ENCODE measurements around the gene PANK4.
"Not testable (repeated sequence)": the region's sequence is repeated elsewhere in the genome, so short reads cannot be mapped to it uniquely, and the experiment has no call there.

PANK4 gene

DNA sequence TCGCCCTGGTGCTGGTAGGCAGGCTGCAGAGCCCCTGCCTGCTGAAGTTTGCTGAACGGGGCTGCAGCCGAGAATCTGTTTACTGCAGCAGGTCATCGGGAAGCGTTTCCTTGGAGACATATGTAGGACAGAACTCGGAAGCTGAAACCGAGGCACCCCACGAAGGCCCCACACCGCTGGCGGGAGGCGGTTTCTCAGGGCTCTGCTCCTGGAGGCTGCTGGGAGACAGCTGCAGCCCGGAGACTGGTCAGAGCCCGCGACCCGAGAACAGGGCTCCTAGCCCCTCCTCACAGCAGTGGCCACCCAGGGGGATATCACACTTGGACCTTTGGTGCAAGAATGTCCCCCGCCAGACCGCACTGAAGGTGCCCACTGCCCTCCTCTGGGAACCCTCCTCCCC, 63.0 kb downstream of the PANK4 start:
- no peak for TF ChIP-seq CTCF (IDR thresholded peaks at IDR 0.05; ENCODE audit: insufficient read depth, low read length, missing control alignments)
- H3K4me3 ChIP-seq (ENCODE audit: low read depth, low read length) = no peak overlapping the region
- CTCF ChIA-PET = no interaction called here
- POLR2A ChIA-PET = no interaction called here
- no peak for DNase-seq (ENCODE audit: low read depth, low spot score)

DNA sequence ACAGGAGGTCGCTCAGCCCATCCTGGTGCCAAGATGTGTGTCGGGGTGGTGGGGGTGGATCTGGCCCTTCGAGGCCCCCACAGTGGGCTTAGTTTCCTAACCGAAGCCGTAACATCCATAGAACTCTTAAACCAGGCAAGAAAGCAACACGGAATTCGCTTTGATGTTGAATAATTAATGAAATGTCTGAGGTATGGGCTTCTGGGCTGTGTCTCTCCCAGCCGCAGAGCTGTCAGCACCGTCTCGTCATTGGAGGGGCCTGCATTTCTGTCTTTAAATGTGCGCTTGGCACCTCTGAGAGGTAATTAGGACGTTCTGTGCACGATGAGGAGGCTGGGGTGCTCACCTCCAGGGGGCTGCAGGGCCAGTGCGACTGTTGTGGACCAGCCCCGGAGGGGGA, 63.6 kb downstream of the PANK4 start:
- TF ChIP-seq CTCF (IDR thresholded peaks at IDR 0.05; ENCODE audit: insufficient read depth, low read length, missing control alignments) = no peak
- no peak for DNase-seq (ENCODE audit: low read depth, low spot score)
- ChIA-PET CTCF (no interaction called here), POLR2A (no interaction called here)
- no peak overlapping the region for H3K4me3 ChIP-seq (ENCODE audit: low read depth, low read length)

DNA sequence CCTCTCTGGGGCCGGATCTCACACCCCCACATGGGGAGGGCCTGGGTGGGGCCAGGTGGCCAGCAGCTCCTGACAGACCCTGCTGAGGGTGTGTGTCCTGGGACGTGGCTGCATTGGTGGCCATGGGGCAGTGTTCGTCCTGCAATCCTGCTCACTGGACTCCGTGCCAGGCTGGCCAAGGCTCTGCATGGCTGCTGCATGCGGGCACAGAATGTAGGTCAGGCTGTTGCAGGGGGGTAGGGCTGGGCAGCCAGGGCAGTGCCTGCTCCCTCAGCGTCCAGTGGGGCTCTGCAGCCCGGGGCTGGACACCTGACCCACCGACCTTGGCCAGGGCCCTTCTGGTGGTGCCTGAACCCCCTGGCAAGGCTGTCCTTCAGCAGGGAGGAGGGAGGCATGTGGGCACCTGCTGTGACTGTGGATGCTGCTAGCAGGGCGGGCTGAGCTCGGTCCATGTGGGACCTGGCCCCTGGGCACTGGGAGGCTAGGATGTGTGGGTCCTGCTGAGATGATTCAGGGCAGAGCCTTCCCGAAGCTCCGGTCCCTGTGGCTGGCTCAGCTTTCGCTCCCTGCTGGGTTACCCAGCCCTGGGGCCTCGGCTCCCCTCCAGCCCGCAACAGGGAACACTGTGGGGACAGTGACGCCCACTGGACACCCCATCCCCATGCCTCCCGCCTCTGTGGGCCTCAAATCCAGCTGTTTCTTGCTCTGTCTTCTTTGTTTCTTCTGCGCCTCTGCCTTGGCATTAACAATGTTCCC, 65.2 kb downstream of the PANK4 start:
- TF ChIP-seq CTCF (IDR thresholded peaks at IDR 0.05; ENCODE audit: insufficient read depth, low read length, missing control alignments) = no peak
- CTCF ChIA-PET = interaction anchor here (1.3 kb wide), 1 partner anchor 97 kb away, joined by 3 read pairs; no protein-coding TSS in a partner anchor
- POLR2A ChIA-PET = interaction anchor here (0.9 kb wide), 1 partner anchor 72 kb away, joined by 4 read pairs; no protein-coding TSS in a partner anchor
- no peak overlapping the region for H3K4me3 ChIP-seq (ENCODE audit: low read depth, low read length)
- no peak for DNase-seq (ENCODE audit: low read depth, low spot score)

GRCh38 chr1:2460203-2460602, 66.2 kb downstream of the PANK4 start:
- POLR2A ChIA-PET = interaction anchor here (0.9 kb wide), 1 partner anchor 73 kb away, joined by 4 read pairs; no protein-coding TSS in a partner anchor
- no peak overlapping the region for H3K4me3 ChIP-seq (ENCODE audit: low read depth, low read length)
- no peak for DNase-seq (ENCODE audit: low read depth, low spot score)
- CTCF ChIA-PET = interaction anchor here (0.8 kb wide), 1 partner anchor 88 kb away, joined by 3 read pairs; no protein-coding TSS in a partner anchor
- no peak for TF ChIP-seq CTCF (IDR thresholded peaks at IDR 0.05; ENCODE audit: insufficient read depth, low read length, missing control alignments)

GRCh38 chr1:2459757-2460156, 66.6 kb downstream of the PANK4 start:
- TF ChIP-seq CTCF (IDR thresholded peaks at IDR 0.05; ENCODE audit: insufficient read depth, low read length, missing control alignments) = no peak
- ChIA-PET CTCF (interaction anchor here (0.8 kb wide), 1 partner anchor 88 kb away, joined by 3 read pairs; no protein-coding TSS in a partner anchor), POLR2A (no interaction called here)
- H3K4me3 ChIP-seq (ENCODE audit: low read depth, low read length) = no peak overlapping the region
- DNase-seq (ENCODE audit: low read depth, low spot score) = no peak

DNA sequence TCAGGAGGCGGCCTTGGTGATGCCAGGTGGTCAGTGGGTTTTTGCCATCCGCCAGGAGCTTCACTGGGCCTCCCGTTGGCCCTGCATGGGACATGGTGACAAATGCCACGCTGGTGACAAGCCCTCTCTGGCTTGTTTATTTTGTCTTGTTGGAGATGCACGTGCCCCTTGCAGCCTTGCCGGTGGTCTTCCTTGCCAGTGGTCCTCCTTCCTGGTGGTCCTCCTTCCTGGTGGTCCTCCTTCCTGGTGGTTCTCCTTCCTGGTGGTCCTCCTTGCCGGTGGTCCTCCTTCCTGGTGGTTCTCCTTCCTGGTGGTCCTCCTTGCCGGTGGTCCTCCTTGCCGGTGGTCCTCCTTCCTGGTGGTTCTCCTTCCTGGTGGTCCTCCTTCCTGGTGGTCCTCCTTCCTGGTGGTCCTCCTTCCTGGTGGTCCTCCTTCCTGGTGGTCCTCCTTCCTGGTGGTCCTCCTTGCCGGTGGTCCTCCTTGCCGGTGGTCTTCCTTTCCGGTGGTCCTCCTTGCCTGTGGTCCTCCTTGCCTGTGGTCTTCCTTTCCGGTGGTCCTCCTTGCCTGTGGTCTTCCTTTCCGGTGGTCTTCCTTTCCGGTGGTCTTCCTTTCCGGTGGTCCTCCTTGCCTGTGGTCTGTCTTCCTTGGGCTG, 67.2 kb downstream of the PANK4 start:
- DNase-seq (ENCODE audit: low read depth, low spot score); CTCF ChIA-PET; H3K4me3 ChIP-seq (ENCODE audit: low read depth, low read length); POLR2A ChIA-PET: not testable (repeated sequence)
